HepG2 (cell line): ENCODE results near the gene AFTPH. TPM values are rescaled to one million over a fixed set of nuclear protein-coding genes. Genes with fewer than 3 reads are reported as not detected.

Experiments
- CBX5 ChIP-seq: sonication (generic); formaldehyde crosslinking; IDR thresholded peaks from 2 replicates; pipeline ENCODE4 v1.4.0; 2020; ENCODE audit warnings: missing genetic modification reagents, borderline replicate concordance
- GZF1 ChIP-seq: sonication (generic); formaldehyde crosslinking; IDR thresholded peaks from 2 replicates; pipeline ENCODE4 v1.5.1; 2020; ENCODE audit warnings: mild to moderate bottlenecking, missing genetic modification reagents
- HMGXB4 ChIP-seq, 2 experiments: sonication (generic) in 1 of 2; formaldehyde crosslinking in 1 of 2; IDR thresholded peaks; 2 replicates each; pipeline versions ENCODE4 v1.4.0 to v1.6.1; 2018 to 2020; ENCODE audit warnings: missing genetic modification reagents in 2 of 2, borderline replicate concordance in 1 of 2, low read depth in 1 of 2, mild to moderate bottlenecking in 1 of 2, missing biosample characterization in 1 of 2
- KLF6 ChIP-seq: IDR thresholded peaks from 2 replicates; pipeline ENCODE4 v1.8.0; 2016; ENCODE audit warnings: missing biosample characterization, missing genetic modification reagents
- NFKB2 ChIP-seq: sonication (generic); formaldehyde crosslinking; IDR thresholded peaks from 2 replicates; pipeline ENCODE4 v1.4.0; 2020; ENCODE audit warnings: missing genetic modification reagents, borderline replicate concordance
- PHF21A ChIP-seq: sonication (generic); formaldehyde crosslinking; IDR thresholded peaks from 2 replicates; pipeline ENCODE4 v1.5.0; 2020; ENCODE audit warnings: mild to moderate bottlenecking, missing genetic modification reagents
- SNAI1 ChIP-seq: sonication (generic); formaldehyde crosslinking; IDR thresholded peaks from 2 replicates; pipeline ENCODE4 v1.5.0; 2020; ENCODE audit warnings: mild to moderate bottlenecking, missing genetic modification reagents, borderline replicate concordance
- SP5 ChIP-seq: IDR thresholded peaks from 2 replicates; pipeline ENCODE4 v1.6.1; 2016; ENCODE audit warnings: low read depth, borderline replicate concordance
- TAF1 ChIP-seq: sonication (generic); formaldehyde crosslinking; IDR thresholded peaks from 2 replicates; pipeline ENCODE4 v1.4.0; 2020; ENCODE audit warnings: missing genetic modification reagents
- TARDBP ChIP-seq: sonication (generic); formaldehyde crosslinking; IDR thresholded peaks from 2 replicates; pipeline ENCODE4 v1.8.0; 2022; ENCODE audit warnings: mild to moderate bottlenecking, missing genetic modification reagents
- THRA ChIP-seq: sonication (generic); formaldehyde crosslinking; IDR thresholded peaks from 2 replicates; pipeline ENCODE4 v1.4.0; 2020; ENCODE audit warnings: missing genetic modification reagents, borderline replicate concordance
- ZHX2 ChIP-seq, 2 experiments: sonication (generic) in 1 of 2; formaldehyde crosslinking in 1 of 2; IDR thresholded peaks; 2 replicates each; pipeline versions ENCODE4 v1.6.1 to v1.9.0; 2014 to 2022; ENCODE audit warnings: antibody characterized with exemption in 1 of 2, borderline replicate concordance in 1 of 2, inconsistent platforms in 1 of 2, low read depth in 1 of 2, missing genetic modification reagents in 1 of 2
- ZNF121 ChIP-seq: sonication (generic); formaldehyde crosslinking; IDR thresholded peaks from 2 replicates; pipeline ENCODE4 v1.5.0; 2020; ENCODE audit warnings: mild to moderate bottlenecking, missing genetic modification reagents
- ZNF138 ChIP-seq: sonication (generic); formaldehyde crosslinking; IDR thresholded peaks from 2 replicates; pipeline ENCODE4 v1.5.0; 2020; ENCODE audit warnings: mild to moderate bottlenecking, low read depth, missing genetic modification reagents
- ZNF350 ChIP-seq: sonication (generic); formaldehyde crosslinking; IDR thresholded peaks from 2 replicates; pipeline ENCODE4 v1.4.0; 2020; ENCODE audit warnings: mild to moderate bottlenecking, low read depth, missing genetic modification reagents, borderline replicate concordance
- ZNF558 ChIP-seq: sonication (generic); formaldehyde crosslinking; IDR thresholded peaks from 2 replicates; pipeline ENCODE4 v1.9.0; 2022; ENCODE audit warnings: mild to moderate bottlenecking, missing genetic modification reagents, borderline replicate concordance
- ZNF564 ChIP-seq: sonication (generic); formaldehyde crosslinking; IDR thresholded peaks from 2 replicates; pipeline ENCODE4 v1.8.1; 2023; ENCODE audit warnings: mild to moderate bottlenecking, missing genetic modification reagents
- ZNF777 ChIP-seq: sonication (generic); formaldehyde crosslinking; IDR thresholded peaks from 2 replicates; pipeline ENCODE4 v1.4.0; 2020; ENCODE audit warnings: missing genetic modification reagents
- ZNF781 ChIP-seq: sonication (generic); formaldehyde crosslinking; IDR thresholded peaks from 2 replicates; pipeline ENCODE4 v1.5.1; 2020; ENCODE audit warnings: borderline replicate concordance, mild to moderate bottlenecking, missing genetic modification reagents; ENCODE audit errors: not compliant biosample characterization
- polyA plus RNA-seq, 8 experiments: library from polyadenylated mRNA; depleted of rRNA in 3 of 8; stranded (reverse) in 7 of 8; unstranded in 1 of 8; fragments of >200 nt; fragmentation: Illumina TruSeq in 4 of 8; extraction: Trizol in 4 of 8; gene quantifications; 2 replicates each; pipeline versions ENCODE4 v1.2.1 to v1.2.3, GENCODE V29; 2011 to 2016; ENCODE audit warnings: low read depth in 4 of 8, missing spikeins in 1 of 8, mixed read lengths in 1 of 8; ENCODE audit not compliant: insufficient read depth in 1 of 8
- total RNA-seq, 5 experiments: library from RNA; depleted of rRNA; stranded (reverse); fragments of >200 nt; fragmentation: Illumina TruSeq; extraction: Trizol; gene quantifications; 2 replicates each; pipeline ENCODE4 v1.2.3, GENCODE V29; 2016; ENCODE audit warnings: low read depth in 1 of 5

Gene AFTPH
- total and polyA plus RNA-seq, 2 of the 13 experiments (the other 11 are each of a cell fraction or from before 2014, with no cell fraction given), result 27.5 to 36.8 TPM

GRCh38 chr2:64606479-64607363 lies 82.6 kb downstream of the AFTPH start (continued):
- peak in 1 of 2 experiments; percentile 53; a peak in 2 of 4 replicates for TF ChIP-seq HMGXB4 (CRISPR knock-in tag; IDR thresholded peaks at IDR 0.05; ENCODE audit: borderline replicate concordance in 1 of 2, low read depth in 1 of 2)
- TF ChIP-seq ZNF121, result no peak
- no peak for TF ChIP-seq ZNF564 (CRISPR knock-in tag)
- no peak for TF ChIP-seq CBX5 (CRISPR knock-in tag)
- no peak for TF ChIP-seq TARDBP (CRISPR knock-in tag)
- no peak for TF ChIP-seq SP5 (CRISPR knock-in tag)
- TF ChIP-seq PHF21A (CRISPR knock-in tag), result peak; percentile 87
- TF ChIP-seq TAF1 (CRISPR knock-in tag), result no peak
- TF ChIP-seq NFKB2, result peak; percentile 19; the same call in 1 of the 2 replicates
- TF ChIP-seq ZNF777, result no peak
- no peak for TF ChIP-seq ZHX2 (IDR thresholded peaks at IDR 0.05; ENCODE audit: low read depth)
- no peak for TF ChIP-seq ZHX2 (CRISPR knock-in tag; IDR thresholded peaks at IDR 0.05; ENCODE audit: borderline replicate concordance)
- peak; percentile 57; the same call in 1 of the 2 replicates for TF ChIP-seq GZF1 (CRISPR knock-in tag)
- no peak for TF ChIP-seq KLF6
- TF ChIP-seq ZNF558, result no peak
- TF ChIP-seq ZNF138 (CRISPR knock-in tag), result no peak
- 0 out of 2 replicates have a peak, but pooled peaks have one; percentile 10 for TF ChIP-seq THRA (CRISPR knock-in tag)
- peak; percentile 18; the same call in 1 of the 2 replicates for TF ChIP-seq ZNF350 (CRISPR knock-in tag)
- TF ChIP-seq ZNF781, result no peak
- TF ChIP-seq SNAI1 (CRISPR knock-in tag), result no peak
